DND-41 (cell line): ENCODE data around the gene LITAFD.

ENCODE experiments used
- ATAC-seq: fragments of 200-7000 bp; cut with Tn5 transposase; 3 replicates; pipeline ENCODE4 v1.9.1; 2021; ENCODE audit warnings: low read depth; ENCODE audit not compliant: insufficient read depth
- DNase-seq: peaks from one replicate; pipeline ENCODE4 v3.0.0-alpha.2; 2020
- H2AFZ ChIP-seq: 2 replicates; pipeline ENCODE4 v1.6.0; 2012; ENCODE audit warnings: low read depth, low read length
- H3K27ac ChIP-seq: 2 replicates; pipeline ENCODE4 v1.5.1; 2012; ENCODE audit warnings: low read length, inconsistent platforms
- H3K27me3 ChIP-seq: fragments of 200-600 bp; sonication (generic); 2 replicates; pipeline ENCODE4 v1.6.0; 2012; ENCODE audit warnings: low read length, mild to moderate bottlenecking, inconsistent platforms; ENCODE audit not compliant: insufficient read depth, poor library complexity
- H3K36me3 ChIP-seq: 2 replicates; pipeline ENCODE4 v1.5.1; 2012; ENCODE audit warnings: low read length, inconsistent platforms; ENCODE audit not compliant: insufficient read depth
- H3K4me1 ChIP-seq: 2 replicates; pipeline ENCODE4 v1.5.1; 2012; ENCODE audit warnings: mild to moderate bottlenecking, low read length; ENCODE audit not compliant: insufficient read depth
- H3K4me2 ChIP-seq: 2 replicates; pipeline ENCODE4 v1.6.0; 2012; ENCODE audit warnings: mild to moderate bottlenecking, moderate library complexity, low read length, inconsistent platforms; ENCODE audit not compliant: insufficient read depth
- H3K4me3 ChIP-seq, 2 experiments: fragments of 200-600 bp in 1 of 2; shearing (Covaris generic) in 1 of 2; 2 replicates each; pipeline ENCODE4 v1.5.1; 2012 to 2016; ENCODE audit warnings: inconsistent platforms in 2 of 2, low read length in 2 of 2, mild to moderate bottlenecking in 2 of 2, low read depth in 1 of 2, moderate library complexity in 1 of 2
- H3K79me2 ChIP-seq: 2 replicates; pipeline ENCODE4 v1.6.0; 2012; ENCODE audit warnings: low read length, inconsistent platforms; ENCODE audit not compliant: insufficient read depth
- H3K9ac ChIP-seq: 2 replicates; pipeline ENCODE4 v1.6.0; 2012; ENCODE audit warnings: low read depth, mild to moderate bottlenecking, inconsistent platforms, low read length, moderate library complexity
- H3K9me3 ChIP-seq: 2 replicates; pipeline ENCODE4 v1.5.1; 2012; ENCODE audit warnings: low read length, moderate library complexity, mild to moderate bottlenecking, inconsistent platforms; ENCODE audit not compliant: insufficient read depth, severe bottlenecking
- H4K20me1 ChIP-seq: 2 replicates; pipeline ENCODE4 v1.6.0; 2012; ENCODE audit warnings: low read length; ENCODE audit not compliant: insufficient read depth
- EZH2 ChIP-seq: IDR thresholded peaks from 3 replicates; pipeline ENCODE4 v1.6.1; 2012; ENCODE audit warnings: borderline replicate concordance, low read depth, mild to moderate bottlenecking, moderate library complexity, low read length, inconsistent platforms; ENCODE audit not compliant: severe bottlenecking
- TF ChIP-seq, protein P1 (sequence below): IDR thresholded peaks from 2 replicates; pipeline ENCODE4 v1.5.1; 2012; ENCODE audit warnings: borderline replicate concordance, low read length, moderate library complexity, mild to moderate bottlenecking; ENCODE audit not compliant: poor library complexity, severe bottlenecking; ENCODE audit errors: extremely low read depth

The LITAFD gene

DNA sequence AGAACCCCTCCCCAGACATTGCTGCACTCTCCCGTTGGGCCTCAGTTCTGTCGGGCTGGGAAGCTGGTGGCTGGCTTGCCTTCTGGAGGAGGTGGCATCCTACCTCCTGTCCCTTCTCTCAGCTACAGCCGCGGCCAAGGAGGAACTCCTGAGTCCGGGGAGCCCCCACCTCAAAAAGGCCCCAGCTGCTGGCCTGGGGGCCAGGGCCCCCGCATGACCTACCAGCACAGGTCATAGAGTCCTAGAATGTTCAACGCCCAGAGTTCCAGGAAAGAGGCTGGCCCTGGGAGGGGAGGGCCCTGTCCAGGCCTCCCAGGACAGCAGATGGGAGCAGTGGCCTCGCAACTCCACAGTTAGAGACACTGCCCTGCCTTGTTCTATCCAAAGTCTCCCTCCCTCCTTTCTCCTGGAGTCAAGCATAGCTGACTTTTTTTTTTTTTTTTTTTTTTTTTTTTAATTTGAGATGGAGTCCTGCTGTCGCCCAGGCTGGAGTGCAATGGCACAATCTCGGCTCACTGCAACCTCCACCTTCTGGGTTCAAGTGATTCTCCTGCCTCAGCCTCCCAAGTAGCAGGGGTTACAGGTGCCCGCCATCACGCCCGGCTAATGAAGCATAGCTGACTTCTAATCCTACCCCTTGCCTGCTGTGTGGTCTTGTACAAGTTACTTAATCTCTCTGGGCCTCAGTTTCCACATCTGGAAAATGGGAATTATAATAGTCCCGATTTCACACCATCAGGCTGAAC is 20.4 kb upstream of the LITAFD start:
- H3K4me3 ChIP-seq: no peak overlapping the region
- H3K9ac ChIP-seq: no peak overlapping the region
- H3K36me3 ChIP-seq: peaks cover 90% of the 10 kb centered on the region
- H3K27me3 ChIP-seq: no peaks in the 10 kb centered on the region
- DNase-seq (no peak), ATAC-seq (no peak)
- H3K4me2 ChIP-seq: peak overlapping the region; percentile 26; the same call in 1 of the 2 replicates
- H2AFZ ChIP-seq: no peak overlapping the region
- TF ChIP-seq, protein P1, sequence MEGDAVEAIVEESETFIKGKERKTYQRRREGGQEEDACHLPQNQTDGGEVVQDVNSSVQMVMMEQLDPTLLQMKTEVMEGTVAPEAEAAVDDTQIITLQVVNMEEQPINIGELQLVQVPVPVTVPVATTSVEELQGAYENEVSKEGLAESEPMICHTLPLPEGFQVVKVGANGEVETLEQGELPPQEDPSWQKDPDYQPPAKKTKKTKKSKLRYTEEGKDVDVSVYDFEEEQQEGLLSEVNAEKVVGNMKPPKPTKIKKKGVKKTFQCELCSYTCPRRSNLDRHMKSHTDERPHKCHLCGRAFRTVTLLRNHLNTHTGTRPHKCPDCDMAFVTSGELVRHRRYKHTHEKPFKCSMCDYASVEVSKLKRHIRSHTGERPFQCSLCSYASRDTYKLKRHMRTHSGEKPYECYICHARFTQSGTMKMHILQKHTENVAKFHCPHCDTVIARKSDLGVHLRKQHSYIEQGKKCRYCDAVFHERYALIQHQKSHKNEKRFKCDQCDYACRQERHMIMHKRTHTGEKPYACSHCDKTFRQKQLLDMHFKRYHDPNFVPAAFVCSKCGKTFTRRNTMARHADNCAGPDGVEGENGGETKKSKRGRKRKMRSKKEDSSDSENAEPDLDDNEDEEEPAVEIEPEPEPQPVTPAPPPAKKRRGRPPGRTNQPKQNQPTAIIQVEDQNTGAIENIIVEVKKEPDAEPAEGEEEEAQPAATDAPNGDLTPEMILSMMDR: no peak
- TF ChIP-seq EZH2: no peak
- peaks cover 98% of the 10 kb centered on the region for H3K79me2 ChIP-seq
- peak overlapping the region; percentile 47 for H3K27ac ChIP-seq
- H4K20me1 ChIP-seq: peaks cover 91% of the 10 kb centered on the region
- H3K4me1 ChIP-seq: peaks cover 68% of the 10 kb centered on the region
- H3K9me3 ChIP-seq: no peaks in the 10 kb centered on the region

DNA sequence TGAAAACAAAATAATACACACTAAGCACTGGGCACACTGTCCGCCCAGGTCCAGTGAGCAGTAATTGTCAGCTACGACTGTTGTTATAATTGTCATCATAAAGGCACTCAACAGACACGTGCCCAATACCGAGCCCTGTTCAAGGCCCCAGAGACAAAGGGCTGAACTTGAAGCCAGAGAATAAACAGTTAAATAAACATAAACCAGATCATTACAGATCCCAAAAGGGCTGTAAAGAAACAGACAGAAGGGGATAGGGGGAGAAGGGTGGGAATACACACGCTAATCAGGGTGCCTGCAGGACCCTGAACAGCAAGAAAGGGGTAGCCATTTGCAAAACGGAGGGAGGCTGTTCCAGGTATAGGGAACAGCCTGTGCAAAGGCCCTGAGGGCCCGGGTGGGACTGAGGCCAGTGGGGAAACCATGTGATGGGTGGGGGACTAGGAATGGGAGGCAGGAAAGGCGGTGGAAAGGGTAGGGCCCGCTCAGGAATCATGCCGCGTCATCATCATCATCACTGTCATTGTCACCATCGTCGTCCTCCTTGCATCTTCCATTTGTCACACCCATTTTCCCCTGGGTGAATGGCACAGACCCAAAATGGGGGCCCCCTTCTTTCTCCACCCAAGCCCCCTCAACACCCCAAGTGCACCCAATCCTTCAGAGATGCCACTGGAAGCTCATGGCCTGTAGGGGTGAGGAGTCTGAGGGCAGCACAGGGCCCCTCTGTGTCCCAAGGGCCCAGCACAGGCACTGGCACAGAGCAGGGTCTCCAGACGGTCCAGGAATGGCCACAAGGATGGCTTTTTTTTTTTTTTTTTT is 19.6 kb upstream of the LITAFD start:
- Histone ChIP-seq H3K4me2 (peak overlapping the region; percentile 26; the same call in 1 of the 2 replicates), H3K27ac (peak overlapping the region; percentile 47), H3K27me3 (no peaks in the 10 kb centered on the region), H4K20me1 (peaks cover 96% of the 10 kb centered on the region), H3K4me3 (no peak overlapping the region), H3K9me3 (no peaks in the 10 kb centered on the region), H3K79me2 (peaks cover 100% of the 10 kb centered on the region), H3K9ac (no peak overlapping the region), H3K36me3 (peaks cover 93% of the 10 kb centered on the region), H3K4me1 (peaks cover 73% of the 10 kb centered on the region), H2AFZ (no peak overlapping the region)
- TF ChIP-seq, protein P1: no peak
- TF ChIP-seq EZH2: no peak
- DNase-seq (no peak), ATAC-seq (no peak)

DNA sequence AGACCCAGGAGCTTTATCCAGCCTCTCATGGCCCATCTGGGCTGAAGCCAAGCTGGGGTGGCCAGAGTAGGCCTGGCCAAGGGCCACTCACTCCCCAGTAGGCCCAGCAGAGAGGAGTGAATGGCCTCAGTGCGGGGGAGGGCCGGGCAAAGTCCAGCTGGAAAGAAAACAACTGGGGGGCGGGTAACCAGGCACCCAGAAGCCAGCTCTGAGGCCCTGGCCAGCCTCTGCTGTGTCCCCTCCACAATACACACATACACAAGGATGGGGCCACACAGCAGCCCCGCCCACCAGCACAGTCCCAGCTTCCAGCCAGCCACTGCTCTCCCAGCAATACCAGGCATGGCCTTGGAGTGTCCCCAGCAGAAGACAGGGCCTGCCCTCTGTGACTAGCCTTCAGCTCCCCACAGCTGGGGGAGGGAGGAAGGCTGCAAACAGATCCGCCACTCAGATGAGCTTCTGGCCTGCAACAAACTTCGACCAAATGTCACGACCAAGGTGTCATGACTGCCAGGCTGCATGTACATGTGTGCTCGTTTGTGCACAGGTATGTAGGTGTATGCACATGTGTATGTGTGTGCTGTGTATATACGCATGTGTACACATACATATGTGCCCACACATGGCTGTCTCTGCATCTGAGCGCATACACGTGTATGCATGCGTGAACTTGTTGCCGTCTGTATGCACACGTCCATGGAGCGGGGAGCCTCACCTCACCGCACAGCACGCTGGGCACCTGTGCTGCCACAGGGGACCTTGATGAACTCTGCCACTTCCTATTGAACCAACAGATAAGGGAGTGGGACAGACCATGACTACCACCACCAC is 18.3 kb upstream of the LITAFD start:
- peaks cover 91% of the 10 kb centered on the region for H4K20me1 ChIP-seq
- TF ChIP-seq, protein P1: no peak
- no peak for TF ChIP-seq EZH2
- H3K79me2 ChIP-seq: peaks cover 99% of the 10 kb centered on the region
- no peaks in the 10 kb centered on the region for H3K9me3 ChIP-seq
- peaks cover 88% of the 10 kb centered on the region for H3K36me3 ChIP-seq
- no peaks in the 10 kb centered on the region for H3K27me3 ChIP-seq
- H3K4me2 ChIP-seq: peak overlapping the region; percentile 91
- H3K27ac ChIP-seq: peak overlapping the region; percentile 48
- H2AFZ ChIP-seq: no peak overlapping the region
- ATAC-seq (no peak), DNase-seq (no peak)
- peak overlapping the region in 1 of 2 experiments; percentile 35; a peak in 2 of 4 replicates for H3K4me3 ChIP-seq
- H3K4me1 ChIP-seq: peaks cover 71% of the 10 kb centered on the region
- H3K9ac ChIP-seq: 0 out of 2 replicates have a peak overlapping the region, but pooled peaks have one; percentile 3
